GM18909 (cell line): Measurements from ENCODE around the gene TRMT2A.
A peak's percentile ranks its signal among the peaks of the same experiment; 100 is the strongest.
"Not testable (repeated sequence)": the region's sequence is repeated elsewhere in the genome, so short reads cannot be mapped to it uniquely, and the experiment has no call there.

Experiments
- ATAC-seq: cut with Tn5 transposase; IDR thresholded peaks from one replicate; pipeline ENCODE4 v1.9.1; 2021; ENCODE audit warnings: mild to moderate bottlenecking; ENCODE audit not compliant: unreplicated experiment, poor library complexity

Gene TRMT2A

GRCh38 chr22:20089226-20089976 is 27.6 kb downstream of the TRMT2A start:
- ATAC-seq, result no peak

GRCh38 chr22:20088263-20088648 is 28.8 kb downstream of the TRMT2A start:
- no peak for ATAC-seq

- no peak for ATAC-seq
Measured at GRCh38 chr22:20087319-20088262, 29.4 kb downstream of the TRMT2A start.

- ATAC-seq, result no peak
Measured at GRCh38 chr22:20086763-20087162, 30.3 kb downstream of the TRMT2A start.

- no peak for ATAC-seq
Measured at GRCh38 chr22:20086101-20086599, 30.9 kb downstream of the TRMT2A start.

GRCh38 chr22:20085651-20086050 is 31.4 kb downstream of the TRMT2A start:
- no peak for ATAC-seq

GRCh38 chr22:20084547-20085413 is 32.2 kb downstream of the TRMT2A start:
- ATAC-seq, result no peak

GRCh38 chr22:20083891-20084546 is 33.0 kb downstream of the TRMT2A start:
- ATAC-seq, result no peak

GRCh38 chr22:20083157-20083890 is 33.7 kb downstream of the TRMT2A start:
- ATAC-seq, result no peak

GRCh38 chr22:20080776-20081654 is 36.0 kb downstream of the TRMT2A start:
- ATAC-seq, result no peak

GRCh38 chr22:20080445-20080775 is 36.6 kb downstream of the TRMT2A start:
- peak; percentile 51 for ATAC-seq

GRCh38 chr22:20079745-20080444 is 37.1 kb downstream of the TRMT2A start, which contains the start of gene DGCR8:
TSS of gene DGCR8 (plus strand) at chr22:20080241. CDS start at chr22:20085964, 5,723 bp downstream.
- ATAC-seq, result peak; percentile 79

GRCh38 chr22:20076627-20077172 is 40.3 kb downstream of the TRMT2A start:
- no peak for ATAC-seq

GRCh38 chr22:20071524-20071972 is 45.5 kb downstream of the TRMT2A start:
- no peak for ATAC-seq

GRCh38 chr22:20069331-20070042 is 47.5 kb downstream of the TRMT2A start:
- no peak for ATAC-seq

- ATAC-seq, result no peak
Measured at GRCh38 chr22:20068640-20069039, 48.4 kb downstream of the TRMT2A start.

GRCh38 chr22:20067384-20067682 is 49.7 kb downstream of the TRMT2A start:
- not testable (repeated sequence) for ATAC-seq
